Smooth muscle cell (in vitro differentiated cells): ENCODE data around the gene NAA10. TPM values are rescaled to one million over a fixed set of nuclear protein-coding genes. Genes with fewer than 3 reads are reported as not detected.

Experiments used
- DNase-seq: peaks from one replicate; lab custom pipeline; 2025; ENCODE audit not compliant: unreplicated experiment; lab: John Stamatoyannopoulos, UW
- H2AFZ ChIP-seq: fragments of 200-600 bp; sonication (generic); 2 replicates; pipeline ENCODE4 v1.6.0; 2016; ENCODE audit warnings: antibody characterized with exemption, low read depth, mild to moderate bottlenecking
- H3F3A ChIP-seq: fragments of 200-600 bp; sonication (generic); 2 replicates; pipeline ENCODE4 v1.6.0; 2017; ENCODE audit warnings: antibody characterized with exemption, low read depth
- H3K27ac ChIP-seq: fragments of 200-600 bp; sonication (generic); 2 replicates; pipeline ENCODE4 v1.5.1; 2016; ENCODE audit warnings: low read depth, mild to moderate bottlenecking
- H3K27me3 ChIP-seq: fragments of 200-600 bp; sonication (generic); 2 replicates; pipeline ENCODE4 v1.6.1; 2016; ENCODE audit warnings: low read depth, mild to moderate bottlenecking
- H3K36me3 ChIP-seq: fragments of 200-600 bp; sonication (generic); 2 replicates; pipeline ENCODE4 v1.5.1; 2016; ENCODE audit warnings: low read depth
- H3K4me1 ChIP-seq: fragments of 200-600 bp; sonication (generic); 2 replicates; pipeline ENCODE4 v1.5.1; 2016; ENCODE audit warnings: low read depth
- H3K4me2 ChIP-seq: fragments of 200-600 bp; sonication (generic); 2 replicates; pipeline ENCODE4 v1.6.0; 2016; ENCODE audit warnings: mild to moderate bottlenecking
- H3K4me3 ChIP-seq: fragments of 200-600 bp; sonication (generic); 2 replicates; pipeline ENCODE4 v1.5.1; 2016; ENCODE audit warnings: mild to moderate bottlenecking
- H3K79me2 ChIP-seq: fragments of 200-600 bp; sonication (generic); 2 replicates; pipeline ENCODE4 v1.6.0; 2016; ENCODE audit warnings: low read depth, mild to moderate bottlenecking
- H3K9ac ChIP-seq: fragments of 200-600 bp; sonication (generic); 2 replicates; pipeline ENCODE4 v1.6.0; 2016; ENCODE audit warnings: low read depth
- H3K9me3 ChIP-seq: fragments of 200-600 bp; sonication (generic); replicated peaks from 2 replicates; pipeline ENCODE4 v1.5.1; 2016; ENCODE audit warnings: low read depth
- H4K20me1 ChIP-seq: fragments of 200-600 bp; sonication (generic); 2 replicates; pipeline ENCODE4 v1.6.0; 2016; ENCODE audit warnings: low read depth
- WGBS: methylation state at CpG from one replicate; pipeline ENCODE4 v1.1.7; 2016; ENCODE audit warnings: low lambda C conversion rate; 5-methylcytosine and 5-hydroxymethylcytosine counted together
- polyA plus RNA-seq: library from polyadenylated mRNA; unstranded; fragments of >200 nt; fragmentation: Nextera tagmentation; extraction: Ambion mirVana; gene quantifications from 2 replicates; pipeline ENCODE4 v1.2.1, GENCODE V29; 2016
- total RNA-seq: library from RNA; depleted of rRNA; stranded (reverse); fragments of >200 nt; gene quantifications from 2 replicates; pipeline ENCODE4 v1.2.3, GENCODE V29; 2014
- TF ChIP-seq, protein P1 (sequence below): fragments of 200-600 bp; sonication (generic); IDR thresholded peaks from 2 replicates; pipeline ENCODE4 v1.5.1; 2017; ENCODE audit warnings: borderline replicate concordance, mild to moderate bottlenecking, antibody characterized with exemption; ENCODE audit not compliant: insufficient read depth, poor library complexity, severe bottlenecking

Gene NAA10
- total and polyA plus RNA-seq, 2 experiments from 2014 or later: 81.2 to 124 TPM

DNA sequence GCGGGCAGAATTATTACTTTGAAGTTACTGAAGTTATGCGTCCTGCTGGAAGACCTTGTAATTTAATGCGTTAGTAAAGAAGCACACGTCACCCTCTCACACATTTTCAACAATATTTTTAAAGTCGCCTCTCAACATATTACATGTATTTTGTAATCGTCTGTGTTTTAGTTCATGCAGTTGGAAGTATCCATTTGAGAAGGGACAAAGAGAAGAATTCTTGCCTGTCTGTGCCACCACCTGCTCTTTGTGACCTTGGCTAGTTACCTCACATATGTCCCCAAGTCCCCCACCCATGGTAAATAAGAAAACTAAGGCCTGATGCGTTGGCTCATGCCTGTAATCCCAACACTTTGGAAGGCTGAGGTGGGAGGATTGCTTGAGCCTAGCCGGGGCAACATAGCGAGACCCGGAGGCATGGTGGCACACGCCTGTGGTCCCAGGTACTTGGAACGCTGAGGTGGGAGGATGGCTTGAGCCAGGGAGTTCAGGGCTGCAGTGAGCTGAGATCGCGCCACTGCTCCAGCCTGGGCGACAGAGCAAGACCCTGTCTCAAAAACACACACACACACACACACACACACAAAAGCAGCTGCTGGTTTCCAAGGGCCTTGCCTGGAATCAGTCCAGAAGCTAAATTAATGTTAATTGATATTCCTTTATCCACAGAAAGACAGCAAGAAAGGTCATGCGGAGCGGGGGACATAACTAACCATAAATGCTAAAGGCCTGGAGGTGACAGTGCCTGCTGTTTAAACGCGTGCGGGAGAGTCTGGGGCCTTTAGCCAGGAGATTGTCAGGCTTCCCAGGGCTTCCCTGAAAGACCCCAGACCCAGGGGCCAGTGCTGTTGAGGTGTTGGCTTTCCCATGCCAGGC lies 38.5 kb upstream of the NAA10 start:
- DNase-seq: no peak

DNA sequence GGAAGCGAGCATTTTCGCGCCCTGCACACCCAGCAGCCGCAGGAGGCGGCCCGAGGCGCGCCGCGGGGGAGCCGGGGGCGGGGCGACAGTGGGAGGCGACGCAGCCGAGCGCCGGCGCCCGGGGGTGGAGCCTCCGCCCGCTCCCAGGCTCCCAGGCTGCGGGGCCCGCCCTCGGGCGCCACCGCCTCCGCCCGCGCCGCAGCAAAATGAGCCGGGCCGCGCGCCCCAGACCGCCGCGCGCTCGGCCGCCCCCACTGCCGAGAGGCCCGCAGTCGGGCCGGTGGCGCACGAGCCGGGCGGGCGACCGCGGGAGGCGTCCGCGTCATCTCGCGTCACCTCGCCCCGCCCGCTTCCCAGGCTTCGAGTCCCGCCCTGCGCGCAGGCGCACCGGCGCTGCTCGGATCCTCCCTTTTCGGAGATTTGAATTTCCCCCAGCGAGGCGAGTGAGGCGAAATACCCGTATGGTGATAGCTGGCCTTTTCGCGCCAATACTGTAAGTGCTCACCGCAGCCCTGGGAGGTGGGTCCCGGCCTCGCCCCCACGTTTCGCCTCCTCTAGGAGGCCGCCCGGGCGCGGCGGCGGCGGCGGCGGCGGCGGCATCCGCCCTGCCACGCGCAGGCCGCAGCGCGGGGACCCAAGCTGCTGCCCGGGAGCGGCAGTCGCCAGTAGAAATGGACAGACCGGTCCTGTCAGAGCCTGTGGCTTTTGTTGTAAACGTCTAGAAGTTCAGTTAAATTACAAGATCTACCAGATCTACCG lies 37.7 kb upstream of the NAA10 start, which contains the start of gene TMEM187:
Gene TMEM187 (plus strand): TSS at position 387 of the 759 bp plus-strand sequence. CDS start 9,309 bp downstream, outside the sequence.
- DNase-seq: peak; percentile 48
- no peak within 1 kb of the TSS for H2AFZ ChIP-seq
- H3K27ac ChIP-seq: peak within 1 kb of the TSS; percentile 99
- H3K4me2 ChIP-seq: peak within 1 kb of the TSS; percentile 87
- no peaks in the 10 kb centered on the region for H3K9me3 ChIP-seq
- H3K4me3 ChIP-seq: peak within 1 kb of the TSS; percentile 72
- H3F3A ChIP-seq: no peaks in the 10 kb centered on the region
- TF ChIP-seq, protein P1, sequence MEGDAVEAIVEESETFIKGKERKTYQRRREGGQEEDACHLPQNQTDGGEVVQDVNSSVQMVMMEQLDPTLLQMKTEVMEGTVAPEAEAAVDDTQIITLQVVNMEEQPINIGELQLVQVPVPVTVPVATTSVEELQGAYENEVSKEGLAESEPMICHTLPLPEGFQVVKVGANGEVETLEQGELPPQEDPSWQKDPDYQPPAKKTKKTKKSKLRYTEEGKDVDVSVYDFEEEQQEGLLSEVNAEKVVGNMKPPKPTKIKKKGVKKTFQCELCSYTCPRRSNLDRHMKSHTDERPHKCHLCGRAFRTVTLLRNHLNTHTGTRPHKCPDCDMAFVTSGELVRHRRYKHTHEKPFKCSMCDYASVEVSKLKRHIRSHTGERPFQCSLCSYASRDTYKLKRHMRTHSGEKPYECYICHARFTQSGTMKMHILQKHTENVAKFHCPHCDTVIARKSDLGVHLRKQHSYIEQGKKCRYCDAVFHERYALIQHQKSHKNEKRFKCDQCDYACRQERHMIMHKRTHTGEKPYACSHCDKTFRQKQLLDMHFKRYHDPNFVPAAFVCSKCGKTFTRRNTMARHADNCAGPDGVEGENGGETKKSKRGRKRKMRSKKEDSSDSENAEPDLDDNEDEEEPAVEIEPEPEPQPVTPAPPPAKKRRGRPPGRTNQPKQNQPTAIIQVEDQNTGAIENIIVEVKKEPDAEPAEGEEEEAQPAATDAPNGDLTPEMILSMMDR: no peak
- H3K36me3 ChIP-seq: no peaks in the 10 kb centered on the region
- H4K20me1 ChIP-seq: peaks cover 30% of the 10 kb centered on the region
- no peaks in the 10 kb centered on the region for H3K27me3 ChIP-seq
- WGBS: 61% methylated on average over 74 of the region's 103 CpGs
- H3K79me2 ChIP-seq: peaks cover 22% of the 10 kb centered on the region
- H3K4me1 ChIP-seq: no peaks in the 10 kb centered on the region
- peak within 1 kb of the TSS; percentile 99 for H3K9ac ChIP-seq

More for the DNA sequence above, 38.5 kb upstream of the NAA10 start:
- peak overlapping the region; percentile 60 for H3K9ac ChIP-seq
- TF ChIP-seq, protein P1: no peak
- WGBS: 67% methylated on average over 20 of the region's 20 CpGs
- no peaks in the 10 kb centered on the region for H3K36me3 ChIP-seq
- no peaks in the 10 kb centered on the region for H3K9me3 ChIP-seq
- no peaks in the 10 kb centered on the region for H3F3A ChIP-seq
- no peaks in the 10 kb centered on the region for H3K27me3 ChIP-seq
- H3K4me2 ChIP-seq: peak overlapping the region; percentile 87
- H3K79me2 ChIP-seq: peaks cover 14% of the 10 kb centered on the region
- H3K4me3 ChIP-seq: peak overlapping the region; percentile 72
- H4K20me1 ChIP-seq: peaks cover 22% of the 10 kb centered on the region
- no peak overlapping the region for H2AFZ ChIP-seq
- peak overlapping the region; percentile 99 for H3K27ac ChIP-seq
- H3K4me1 ChIP-seq: no peaks in the 10 kb centered on the region

DNA sequence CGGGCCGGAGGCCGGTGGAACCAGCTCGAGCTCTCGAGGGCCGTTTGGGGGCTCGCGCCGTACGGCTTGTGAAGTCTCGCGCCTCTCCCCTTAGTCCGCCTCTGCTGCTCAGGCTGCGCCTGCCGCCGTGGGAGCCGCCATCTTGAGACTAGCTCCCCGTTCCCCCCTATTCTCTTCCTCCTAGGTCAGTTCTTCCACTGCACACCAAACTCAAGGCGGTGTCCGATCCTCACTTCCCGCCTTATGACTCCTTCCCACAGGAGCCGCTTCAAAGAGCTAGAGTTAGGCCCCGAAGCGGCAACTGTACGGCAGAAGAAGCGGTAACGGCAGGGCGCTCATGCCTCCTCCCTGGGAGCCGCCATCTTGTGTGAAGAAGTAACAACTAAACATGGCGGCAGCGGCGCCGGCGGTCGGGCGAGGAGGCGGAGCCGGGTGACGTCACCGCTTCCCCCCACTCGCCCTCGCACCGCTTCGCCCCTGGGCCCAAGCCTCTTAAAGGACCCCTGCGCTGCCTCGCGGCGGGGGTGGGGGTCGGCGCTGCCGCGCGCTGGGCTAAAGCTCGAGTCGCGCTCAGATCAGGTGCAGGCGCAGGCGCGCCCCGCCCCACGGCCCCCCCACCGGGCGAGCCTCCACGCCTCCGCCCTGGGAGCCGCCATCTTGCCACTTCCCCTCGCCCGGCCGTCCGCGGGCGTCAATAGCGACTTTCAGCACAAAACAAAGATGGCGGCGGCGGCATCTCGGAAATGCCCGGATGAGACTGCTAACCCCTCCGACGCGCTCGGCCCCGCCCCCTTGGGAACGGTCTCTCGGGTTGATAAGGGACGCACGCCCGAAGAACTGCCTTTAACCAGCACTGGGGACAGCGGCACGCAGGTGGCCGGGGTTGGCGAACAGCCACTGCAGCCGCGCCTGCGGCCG lies 36.9 kb upstream of the NAA10 start, which contains the start of gene HCFC1:
Gene HCFC1 (minus strand): TSS at position 369 of the 918 bp plus-strand sequence. CDS start 978 bp downstream, outside the sequence.
- WGBS: 49% methylated on average over 80 of the region's 96 CpGs
- Histone ChIP-seq H3K36me3 (no peaks in the 10 kb centered on the region), H3K9me3 (no peaks in the 10 kb centered on the region), H3K27ac (peak within 1 kb of the TSS; percentile 99), H3F3A (no peaks in the 10 kb centered on the region), H3K79me2 (peaks cover 31% of the 10 kb centered on the region), H3K27me3 (no peaks in the 10 kb centered on the region), H2AFZ (no peak within 1 kb of the TSS), H3K9ac (peak within 1 kb of the TSS; percentile 99), H3K4me2 (peak within 1 kb of the TSS; percentile 87), H3K4me3 (peak within 1 kb of the TSS; percentile 72), H3K4me1 (no peaks in the 10 kb centered on the region), H4K20me1 (peaks cover 39% of the 10 kb centered on the region)
- TF ChIP-seq, protein P1: no peak
- DNase-seq: peak; percentile 74
